Measurements from ENCODE around the gene BACE2.

DNA sequence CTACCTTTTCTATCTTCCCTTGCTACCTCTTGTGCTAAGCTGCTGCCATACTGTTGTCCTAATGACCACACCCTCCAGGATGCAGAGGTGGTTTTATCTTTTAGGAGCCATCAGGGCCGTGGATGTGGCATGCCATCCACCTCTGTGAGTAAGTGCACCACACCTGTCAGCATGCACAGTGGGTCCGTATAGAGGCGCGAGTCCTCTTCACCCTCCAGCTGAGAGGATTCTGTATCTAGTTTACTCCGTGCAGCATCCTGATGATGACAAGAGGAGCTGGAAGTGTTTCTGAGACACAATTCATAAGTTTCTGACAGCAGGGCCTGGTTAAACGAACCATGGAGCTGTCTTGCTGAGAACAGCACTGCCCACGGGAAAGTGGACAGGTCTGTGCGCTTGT is 159.8 kb downstream of the BACE2 start:
- TF ChIP-seq POLR2AphosphoS5 (IDR thresholded peaks at IDR 0.05) = no peak
- TF ChIP-seq, protein P1, sequence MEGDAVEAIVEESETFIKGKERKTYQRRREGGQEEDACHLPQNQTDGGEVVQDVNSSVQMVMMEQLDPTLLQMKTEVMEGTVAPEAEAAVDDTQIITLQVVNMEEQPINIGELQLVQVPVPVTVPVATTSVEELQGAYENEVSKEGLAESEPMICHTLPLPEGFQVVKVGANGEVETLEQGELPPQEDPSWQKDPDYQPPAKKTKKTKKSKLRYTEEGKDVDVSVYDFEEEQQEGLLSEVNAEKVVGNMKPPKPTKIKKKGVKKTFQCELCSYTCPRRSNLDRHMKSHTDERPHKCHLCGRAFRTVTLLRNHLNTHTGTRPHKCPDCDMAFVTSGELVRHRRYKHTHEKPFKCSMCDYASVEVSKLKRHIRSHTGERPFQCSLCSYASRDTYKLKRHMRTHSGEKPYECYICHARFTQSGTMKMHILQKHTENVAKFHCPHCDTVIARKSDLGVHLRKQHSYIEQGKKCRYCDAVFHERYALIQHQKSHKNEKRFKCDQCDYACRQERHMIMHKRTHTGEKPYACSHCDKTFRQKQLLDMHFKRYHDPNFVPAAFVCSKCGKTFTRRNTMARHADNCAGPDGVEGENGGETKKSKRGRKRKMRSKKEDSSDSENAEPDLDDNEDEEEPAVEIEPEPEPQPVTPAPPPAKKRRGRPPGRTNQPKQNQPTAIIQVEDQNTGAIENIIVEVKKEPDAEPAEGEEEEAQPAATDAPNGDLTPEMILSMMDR (IDR thresholded peaks at IDR 0.05; ENCODE audit: poor library complexity, severe bottlenecking) = no peak
- TF ChIP-seq EP300 (conservative IDR thresholded peaks at IDR 0.05; ENCODE audit: poor library complexity, severe bottlenecking) = no peak
- TF ChIP-seq SMC3 (conservative IDR thresholded peaks at IDR 0.05; ENCODE audit: poor library complexity) = no peak
- TF ChIP-seq EZH2 (IDR thresholded peaks at IDR 0.05; ENCODE audit: borderline replicate concordance, insufficient read depth, low read length, poor library complexity, severe bottlenecking) = no peak
- TF ChIP-seq RAD21 (conservative IDR thresholded peaks at IDR 0.05) = no peak
- no peak for TF ChIP-seq TAF1 (IDR thresholded peaks at IDR 0.05; ENCODE audit: low read depth)
